ENCODE data around the gene MCC.

The MCC gene

GRCh38 chr5:113193311-113193978 is 294.8 kb downstream of the MCC start:
- DNase-seq: no peak

DNA sequence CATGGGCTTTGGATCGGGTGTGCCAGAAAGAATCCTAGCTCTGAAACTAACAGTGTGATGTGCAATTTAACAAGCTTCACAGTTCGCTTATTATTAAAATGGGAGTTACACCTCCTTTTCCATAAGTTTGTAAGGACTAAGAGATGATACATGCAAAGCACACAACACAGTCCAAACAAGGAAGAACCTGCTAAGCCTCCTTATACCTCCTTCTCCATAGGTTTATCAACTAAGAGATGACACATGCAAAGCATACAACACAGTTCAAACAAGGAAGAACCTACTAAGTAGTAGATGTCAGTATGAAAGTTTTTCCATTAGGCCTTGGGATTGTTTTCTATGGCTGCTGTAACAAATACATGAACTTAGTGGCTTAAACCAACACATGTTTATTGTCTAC is 295.7 kb downstream of the MCC start:
- DNase-seq: no peak

DNA sequence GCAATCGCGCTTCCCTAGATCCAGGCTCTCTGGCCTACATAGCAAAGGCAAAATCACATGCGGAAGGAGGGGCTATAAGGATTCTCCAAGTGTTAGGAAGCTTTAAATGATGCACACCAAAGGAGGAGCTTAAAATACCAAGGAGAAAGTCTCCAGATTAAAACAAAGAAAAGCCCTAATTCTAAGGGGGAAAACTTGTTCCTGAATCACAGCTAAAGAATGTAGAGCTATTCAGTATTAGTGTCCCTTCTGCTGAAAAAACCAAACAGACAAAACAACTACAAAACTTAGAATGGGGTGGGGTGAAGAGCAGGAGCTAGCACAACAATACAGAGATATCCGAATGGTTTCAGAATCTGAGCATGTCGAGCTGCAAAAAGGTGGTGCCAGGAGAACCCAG is 297.9 kb downstream of the MCC start:
- no peak for DNase-seq

DNA sequence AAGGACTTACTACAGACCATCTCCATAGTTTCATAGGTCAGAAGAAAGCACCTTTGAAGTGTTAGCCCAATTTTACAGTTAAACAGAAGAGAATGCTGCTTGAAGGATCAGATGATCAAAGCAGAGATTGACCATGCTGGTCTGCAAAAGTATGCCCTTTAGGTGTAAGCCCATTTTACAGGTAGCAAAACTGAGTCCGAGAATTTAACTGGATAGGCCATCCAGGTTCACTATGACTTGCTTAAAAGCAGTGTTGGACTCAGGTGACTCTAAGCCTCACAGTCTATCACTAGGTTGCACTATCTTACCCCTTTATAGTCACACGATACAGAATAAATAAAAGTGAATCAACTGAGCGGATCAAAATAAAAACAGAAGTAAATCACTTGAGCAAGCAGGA is 299.0 kb downstream of the MCC start:
- DNase-seq: no peak

DNA sequence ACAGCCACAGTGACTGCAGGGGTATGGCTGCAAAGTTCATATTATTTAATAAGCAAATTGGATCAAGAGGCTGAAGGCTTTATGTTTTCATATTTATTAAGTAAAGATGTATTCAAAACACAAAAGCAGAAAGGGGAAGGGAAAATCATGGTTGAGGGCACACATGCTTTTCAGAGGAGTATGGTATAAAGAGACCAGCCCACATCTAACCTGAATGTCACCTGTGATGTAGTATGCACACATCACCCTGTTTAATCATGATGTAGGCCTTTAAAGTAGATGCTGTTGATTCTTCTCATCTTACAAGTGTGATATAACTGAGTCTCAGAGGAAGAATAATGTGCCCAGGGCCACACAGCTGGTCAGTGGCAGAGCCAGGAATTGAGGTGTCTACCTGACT is 299.8 kb downstream of the MCC start:
- no peak for DNase-seq

DNA sequence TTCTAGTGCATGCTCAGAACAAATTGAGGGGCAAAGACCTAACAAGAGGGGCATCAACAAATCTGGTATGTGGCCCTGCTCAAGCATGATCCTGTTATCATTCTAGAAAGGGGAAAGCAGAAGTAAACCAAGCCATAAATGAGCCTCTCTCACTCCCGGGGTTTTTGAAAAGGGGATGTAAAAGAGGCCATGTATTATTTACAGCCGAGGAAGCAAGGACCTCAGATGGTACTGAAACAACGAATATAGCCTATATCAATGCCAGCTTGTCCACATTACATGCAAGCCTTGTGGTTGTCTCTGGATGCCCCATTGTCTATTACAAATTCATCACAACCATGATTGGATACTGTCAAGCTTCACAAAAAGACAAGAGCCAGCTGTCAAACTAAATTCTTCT is 300.3 kb downstream of the MCC start:
- DNase-seq: no peak

DNA sequence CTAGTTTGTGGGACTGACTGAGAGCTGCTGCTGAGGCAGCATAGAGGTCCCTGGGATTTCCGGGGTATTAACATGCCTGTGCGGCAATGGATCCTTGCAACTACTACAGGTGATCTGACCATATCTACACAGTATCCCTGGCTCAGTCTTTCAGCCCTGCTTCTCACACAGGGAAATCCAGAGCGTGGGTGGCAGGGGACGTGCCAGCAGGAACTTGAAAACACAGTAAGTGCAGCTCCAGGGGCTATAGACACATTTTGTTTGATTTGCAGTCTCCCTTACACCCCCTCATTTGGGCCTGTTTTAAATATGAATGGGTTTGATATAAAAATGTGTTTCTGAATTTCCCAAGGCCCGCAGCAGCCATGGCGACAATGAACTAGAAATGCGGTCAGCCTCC is 302.2 kb downstream of the MCC start:
- DNase-seq: no peak

- DNase-seq: no peak
These were observed 304.6 kb downstream of the MCC start for GRCh38 chr5:113183694-113184093.

DNA sequence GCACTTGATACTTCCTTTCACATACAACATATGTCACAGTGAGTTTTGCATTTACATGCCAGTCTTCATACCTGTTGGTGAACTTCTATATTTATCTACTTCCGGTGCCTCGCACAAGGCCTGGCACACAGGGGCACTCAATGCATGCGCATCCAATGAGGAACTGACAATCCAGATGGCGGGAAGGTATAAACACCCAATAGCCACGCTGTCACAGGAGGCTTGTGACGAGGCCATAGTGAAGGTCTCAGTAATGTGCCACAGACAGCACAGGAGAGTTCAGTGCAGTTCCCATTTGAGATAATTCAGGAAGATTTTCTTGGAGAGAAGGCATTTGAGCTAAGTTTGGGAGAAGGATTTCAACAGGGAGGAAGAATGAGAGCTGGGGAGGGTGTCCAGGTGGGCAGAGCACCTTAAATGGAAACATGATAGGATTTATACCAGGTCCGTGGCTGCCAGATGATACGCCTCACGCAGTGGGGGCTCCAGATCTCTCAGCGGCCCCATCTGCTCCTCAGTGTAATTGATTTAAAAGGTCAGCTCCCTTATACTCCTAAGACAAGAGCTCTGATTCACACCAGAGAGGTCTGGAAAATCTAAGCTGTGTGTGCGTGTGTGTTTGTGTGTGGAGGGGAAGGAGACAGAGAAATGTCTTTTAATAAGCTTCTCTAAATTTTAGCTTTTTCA is 305.5 kb downstream of the MCC start:
- peak; percentile 95 for DNase-seq

DNA sequence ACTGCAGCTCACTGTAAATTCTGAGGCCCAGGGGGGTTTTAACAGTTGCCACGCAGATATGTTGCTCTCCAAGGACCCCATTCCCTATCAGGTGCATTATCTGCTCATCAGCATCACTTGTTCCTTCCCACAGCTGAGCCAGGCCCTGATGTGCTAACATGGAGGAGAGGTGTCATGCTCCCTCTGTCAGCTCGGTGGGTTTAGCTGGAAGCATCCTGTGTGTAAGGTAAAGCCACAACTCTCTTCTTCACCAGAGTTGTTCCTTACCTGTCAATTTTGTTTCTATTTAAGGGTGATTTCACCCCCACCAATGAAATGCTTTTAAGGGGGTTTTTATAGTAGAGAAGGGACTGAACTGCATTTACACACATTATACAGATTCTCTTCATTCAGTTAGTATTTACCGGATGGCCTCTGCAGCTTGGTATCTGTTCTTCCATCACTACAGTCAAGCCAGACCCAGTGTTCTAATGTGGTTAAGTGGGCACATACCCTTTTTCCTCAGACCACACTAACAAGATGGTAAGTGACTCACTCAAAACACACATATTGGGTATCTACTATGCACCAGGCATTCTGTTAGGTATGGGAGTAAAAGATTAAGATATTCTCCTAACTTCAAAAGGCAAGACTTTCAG is 306.3 kb downstream of the MCC start:
- no peak for DNase-seq

DNA sequence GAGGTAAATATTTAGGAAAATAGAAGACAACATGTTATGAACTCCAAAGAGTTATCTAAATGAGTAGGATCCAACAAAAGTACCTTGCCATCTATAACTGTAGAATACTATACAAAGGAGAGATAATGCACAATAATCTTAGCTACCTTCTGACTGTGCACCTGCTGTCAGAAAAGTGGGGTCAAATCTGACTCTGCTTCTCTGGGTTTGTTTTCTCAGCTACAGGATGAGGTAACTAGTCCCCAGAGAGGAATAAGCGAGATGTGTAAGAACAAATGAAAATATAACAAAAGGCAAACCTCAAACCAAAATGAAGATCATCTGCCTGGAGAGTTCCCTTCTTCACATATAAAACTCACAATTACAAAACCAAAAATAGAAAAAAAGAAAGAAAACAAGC is 306.8 kb downstream of the MCC start:
- DNase-seq: no peak

GRCh38 chr5:113179156-113179555 is 309.1 kb downstream of the MCC start:
- DNase-seq: peak; percentile 62

DNA sequence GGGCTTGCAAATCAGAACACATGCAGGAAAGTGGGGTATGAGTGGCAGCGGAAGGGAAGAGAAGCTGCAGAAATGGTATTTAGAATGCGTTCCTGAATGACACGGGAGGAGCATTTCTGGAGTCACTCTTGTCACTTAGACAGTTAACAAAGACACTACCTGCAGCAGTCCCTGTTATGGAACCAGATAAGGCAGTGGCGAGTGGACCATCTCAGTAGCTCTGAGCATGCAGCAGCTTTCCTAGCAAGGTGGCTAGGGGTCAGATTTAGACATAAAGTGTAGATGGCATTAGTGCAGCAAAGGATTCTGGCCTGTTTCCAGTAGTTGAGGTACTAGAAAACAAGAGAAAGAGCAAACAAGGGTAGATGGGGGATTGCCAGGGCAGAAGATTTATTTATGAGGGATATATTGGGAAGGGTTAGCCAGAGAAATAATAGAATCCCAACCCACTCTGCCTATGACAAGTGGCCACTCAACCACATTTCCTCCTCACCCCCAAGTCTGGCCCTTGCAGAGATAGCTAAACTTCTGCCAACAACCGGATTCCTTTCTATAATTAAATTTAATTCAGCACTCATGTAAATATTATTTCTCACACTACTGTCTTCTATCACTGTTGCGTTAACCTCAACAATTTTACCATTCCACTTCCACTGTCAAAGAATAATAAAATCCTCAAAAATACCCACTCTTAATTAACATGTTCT is 310.0 kb downstream of the MCC start:
- DNase-seq: no peak

GRCh38 chr5:113177225-113177624 is 311.0 kb downstream of the MCC start:
- DNase-seq: no peak

- DNase-seq: no peak
These were observed 311.5 kb downstream of the MCC start for GRCh38 chr5:113176734-113177133.

DNA sequence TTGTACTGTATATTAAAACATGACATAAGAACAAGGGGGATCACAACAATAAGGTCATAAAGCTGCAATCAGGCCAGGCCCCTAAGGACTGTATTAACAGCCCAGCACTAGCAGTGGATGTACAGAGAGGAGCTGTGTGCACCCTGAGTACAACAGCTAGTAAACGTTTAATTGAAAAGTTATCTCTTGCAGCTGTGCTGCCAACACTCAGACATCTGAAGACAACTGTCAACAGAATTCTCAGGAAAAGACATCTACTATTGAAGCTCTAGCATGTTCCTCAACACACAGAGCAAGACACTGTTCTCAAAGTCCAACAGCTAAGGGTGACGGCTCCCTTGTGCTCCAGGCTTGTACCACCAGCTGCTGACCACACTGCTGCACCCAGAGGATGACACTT is 312.1 kb downstream of the MCC start:
- no peak for DNase-seq

DNA sequence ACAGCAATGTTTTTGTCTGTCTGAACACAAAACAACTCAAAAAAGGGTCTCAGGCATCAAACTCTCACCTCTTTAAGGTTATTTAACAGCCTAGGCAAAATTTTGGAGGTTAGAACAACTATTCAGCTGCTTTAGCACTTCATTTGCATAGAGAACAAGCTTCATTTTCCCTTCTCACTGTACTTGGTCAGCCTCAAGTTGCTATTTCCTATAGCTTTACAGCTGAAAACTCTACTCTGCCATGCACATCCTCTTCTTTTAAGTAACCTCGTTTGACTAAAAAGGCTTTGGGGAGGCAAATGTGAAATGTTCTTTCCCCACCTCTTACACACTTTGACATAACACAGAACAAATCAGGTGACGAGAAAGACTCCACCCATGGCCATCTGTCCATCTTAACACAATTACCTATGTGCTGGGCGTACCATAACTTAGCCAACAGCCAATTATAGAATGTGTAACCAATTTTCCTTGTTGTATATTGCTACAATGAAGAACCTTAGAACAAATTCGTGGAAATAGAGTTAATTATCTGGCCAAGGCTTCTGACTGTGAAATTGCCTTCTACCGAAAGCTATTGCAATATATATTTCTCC is 315.9 kb downstream of the MCC start:
- DNase-seq: no peak

- no peak for DNase-seq
These were observed 316.7 kb downstream of the MCC start for GRCh38 chr5:113171520-113171919.

- DNase-seq: peak; percentile 94
These were observed 317.5 kb downstream of the MCC start for GRCh38 chr5:113170707-113171106.

DNA sequence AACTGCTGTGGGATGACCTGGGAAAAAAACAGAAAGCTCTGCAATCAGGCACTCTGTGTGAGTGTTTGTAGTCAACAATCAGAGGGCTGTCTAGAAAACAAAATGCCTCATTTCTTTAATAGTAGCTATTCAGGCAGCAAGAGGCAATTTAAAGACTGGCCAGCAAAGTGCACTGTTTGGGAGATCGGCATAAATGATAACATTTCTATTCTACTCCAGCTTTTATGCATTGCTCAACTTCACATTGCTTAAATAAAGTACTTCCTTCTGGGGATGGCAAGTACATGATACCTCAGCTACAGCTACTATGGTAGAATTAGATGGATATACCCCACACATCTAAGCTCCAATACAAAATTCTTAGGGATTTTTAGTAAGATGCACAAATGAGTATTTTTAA is 318.5 kb downstream of the MCC start:
- DNase-seq: no peak

- DNase-seq: no peak
These were observed 320.3 kb downstream of the MCC start for GRCh38 chr5:113167985-113168384.

DNA sequence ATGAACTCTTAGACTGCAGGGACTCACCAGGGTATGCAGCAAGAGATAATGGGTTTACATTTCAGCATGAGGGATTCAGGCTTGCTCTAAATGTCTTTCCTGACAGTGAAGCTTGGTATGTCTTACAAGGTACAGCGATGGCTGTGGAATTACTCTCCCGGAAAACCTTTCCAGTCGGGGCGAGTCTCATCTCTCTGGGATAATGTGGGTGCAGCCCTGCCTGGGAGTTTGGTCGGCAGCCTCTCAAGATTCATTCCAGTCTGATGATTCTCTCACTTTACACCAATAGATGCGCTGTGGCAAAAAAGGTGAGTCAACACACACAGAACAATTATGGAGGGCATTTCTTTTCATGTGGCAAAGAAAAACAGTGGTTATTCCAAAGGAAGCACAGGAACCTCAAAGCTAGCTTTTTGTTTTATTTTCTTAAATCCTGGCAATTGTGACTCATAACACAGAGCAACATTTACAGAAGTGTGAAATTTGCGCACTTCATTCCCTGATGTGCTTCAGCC is 321.3 kb downstream of the MCC start:
- no peak for DNase-seq

GRCh38 chr5:113166261-113166660 is 322.0 kb downstream of the MCC start:
- peak; percentile 15 for DNase-seq
